Panc1 (cell line): ENCODE data around the gene RFTN1. TPM values are rescaled to one million over a fixed set of nuclear protein-coding genes. Genes with fewer than 3 reads are reported as not detected.

Source experiments
- ATAC-seq: fragments of 200-7000 bp; cut with Tn5 transposase; 2 replicates; pipeline ENCODE4 v1.9.1; 2020; ENCODE audit warnings: mild to moderate bottlenecking, moderate library complexity
- BruUV-seq: library from RNA; stranded (reverse); fragments of 400-500 nt; replicated peaks from 2 replicates; lab custom pipeline; 2021; lab: Mats Ljungman, UMichigan
- CTCF ChIA-PET: fragments of 300-600 bp; sonication (Branson Sonifier 250); formaldehyde crosslinking; loops from one replicate; lab custom pipeline; 2022; ENCODE audit warnings: antibody characterized with exemption; lab: Charles Lee
- POLR2A ChIA-PET: fragments of 300-600 bp; sonication (Branson Sonifier 250); formaldehyde crosslinking; loops from one replicate; lab custom pipeline; 2022; ENCODE audit warnings: antibody characterized with exemption; lab: Charles Lee
- DNase-seq: peaks from one replicate; pipeline ENCODE4 v3.0.0-alpha.2; 2010; ENCODE audit warnings: low read depth, low spot score
- H3K27ac ChIP-seq: 2 replicates; pipeline ENCODE4 v1.5.1; 2011; ENCODE audit warnings: mild to moderate bottlenecking, low read length, inconsistent platforms
- H3K27me3 ChIP-seq: fragments of 200-500 bp; sonication (Bioruptor generic); 2 replicates; pipeline ENCODE4 v1.6.0; 2014; ENCODE audit warnings: low read length, inconsistent platforms; ENCODE audit not compliant: control insufficient read depth, insufficient read depth
- H3K36me3 ChIP-seq: fragments of 200-500 bp; sonication (Bioruptor generic); 2 replicates; pipeline ENCODE4 v1.5.1; 2014; ENCODE audit warnings: inconsistent platforms, mild to moderate bottlenecking, low read length, moderate library complexity; ENCODE audit not compliant: control insufficient read depth, insufficient read depth
- H3K4me1 ChIP-seq: 2 replicates; pipeline ENCODE4 v1.5.1; 2011; ENCODE audit warnings: inconsistent platforms, mild to moderate bottlenecking, low read length, moderate library complexity; ENCODE audit not compliant: control insufficient read depth, insufficient read depth
- H3K4me3 ChIP-seq, 2 experiments: 2 replicates each; pipeline ENCODE4 v1.5.1; 2011 to 2012; ENCODE audit warnings: low read depth in 2 of 2, low read length in 2 of 2, mild to moderate bottlenecking in 2 of 2, inconsistent platforms in 1 of 2, moderate library complexity in 1 of 2
- H3K9me3 ChIP-seq: fragments of 200-500 bp; sonication (Bioruptor generic); 2 replicates; pipeline ENCODE4 v1.5.1; 2014; ENCODE audit warnings: low read depth, mild to moderate bottlenecking, inconsistent platforms, low read length, moderate library complexity; ENCODE audit not compliant: control insufficient read depth, insufficient read depth
- CTCF ChIP-seq: fragments of 450-650 bp; IDR thresholded peaks from 2 replicates; pipeline ENCODE4 v1.5.1; 2017; ENCODE audit warnings: mild to moderate bottlenecking
- POLR2AphosphoS5 ChIP-seq: IDR thresholded peaks from 2 replicates; pipeline ENCODE4 v1.6.1; 2012; ENCODE audit warnings: mild to moderate bottlenecking, low read depth, low read length, moderate library complexity
- REST ChIP-seq, 2 experiments: IDR thresholded peaks; 2 replicates each; pipeline ENCODE4 v1.6.1; 2011 to 2012; ENCODE audit warnings: low read depth in 2 of 2, control low read depth in 1 of 2, low read length in 1 of 2, mild to moderate bottlenecking in 1 of 2, moderate library complexity in 1 of 2; ENCODE audit not compliant: insufficient read depth in 1 of 2
- SIN3A ChIP-seq: IDR thresholded peaks from 2 replicates; pipeline ENCODE4 v1.6.1; 2012; ENCODE audit warnings: low read depth, mild to moderate bottlenecking, low read length, moderate library complexity, borderline replicate concordance; ENCODE audit not compliant: insufficient read depth
- TCF7L2 ChIP-seq: IDR thresholded peaks from 2 replicates; pipeline ENCODE4 v1.6.1; 2011; ENCODE audit warnings: mild to moderate bottlenecking, low read depth, low read length, inconsistent platforms
- in situ Hi-C: cut with HindIII; loops from 2 replicates; pipeline ENCODE4 v1.10.0; 2016; ENCODE audit warnings: low sequenced_read_pairs, low pct_unique_long_range_greater_than_20kb
- intact Hi-C: fragments of 100-400 bp; cut with micrococcal nuclease; formaldehyde crosslinking; loops from one replicate; pipeline ENCODE4 v1.10.0; 2022; ENCODE audit not compliant: unreplicated experiment
- total RNA-seq: library from RNA; stranded (reverse); gene quantifications from one replicate; pipeline ENCODE4 v1.2.1, GENCODE V29; 2021; ENCODE audit not compliant: unreplicated experiment

The RFTN1 gene
- total RNA-seq, 1 experiment from 2014 or later = 0.90 TPM

- no peak for DNase-seq
- no peak for TF ChIP-seq TCF7L2
- no peak for TF ChIP-seq POLR2AphosphoS5
- TF ChIP-seq SIN3A = no peak
- no peak for TF ChIP-seq CTCF
- no peak for TF ChIP-seq REST (IDR thresholded peaks at IDR 0.05; ENCODE audit: insufficient read depth in 1 of 2, low read depth in 2 of 2, low read length in 1 of 2)
- Histone ChIP-seq H3K27me3 (no peaks in the 10 kb centered on the region), H3K4me1 (no peaks in the 10 kb centered on the region), H3K27ac (no peak overlapping the region), H3K4me3 (no peak overlapping the region), H3K9me3 (no peaks in the 10 kb centered on the region), H3K36me3 (no peaks in the 10 kb centered on the region)
- BruUV-seq = no TSS peak
- CTCF ChIA-PET = no interaction called here
- POLR2A ChIA-PET = no interaction called here
- in situ Hi-C loops = no loop called here
- intact Hi-C loops = no loop called here
- no peak for ATAC-seq
Observed at GRCh38 chr3:16369885-16370284, 143.6 kb downstream of the RFTN1 start.

- H3K27ac ChIP-seq = no peak overlapping the region
- H3K4me3 ChIP-seq = no peak overlapping the region
- H3K27me3 ChIP-seq = no peaks in the 10 kb centered on the region
- H3K9me3 ChIP-seq = no peaks in the 10 kb centered on the region
- ChIA-PET CTCF (no interaction called here), POLR2A (no interaction called here)
- DNase-seq (no peak), ATAC-seq (no peak)
- no peaks in the 10 kb centered on the region for H3K36me3 ChIP-seq
- TF ChIP-seq SIN3A = no peak
- no peak for TF ChIP-seq POLR2AphosphoS5
- no peak for TF ChIP-seq TCF7L2
- no peak for TF ChIP-seq REST (IDR thresholded peaks at IDR 0.05; ENCODE audit: insufficient read depth in 1 of 2, low read depth in 2 of 2, low read length in 1 of 2)
- no peak for TF ChIP-seq CTCF
- intact Hi-C loops (no loop called here), in situ Hi-C loops (no loop called here)
- H3K4me1 ChIP-seq = no peaks in the 10 kb centered on the region
- no TSS peak for BruUV-seq
Observed at GRCh38 chr3:16369276-16369675, 144.2 kb downstream of the RFTN1 start.
